OCI-LY7 (cell line): ENCODE measurements around the gene PPP2R5C. TPM values are rescaled to one million over a fixed set of nuclear protein-coding genes. Genes with fewer than 3 reads are reported as not detected.

Source experiments
- BruUV-seq: library from RNA; stranded (reverse); fragments of 400-500 nt; replicated peaks from 2 replicates; lab custom pipeline; 2021; lab: Mats Ljungman, UMichigan
- CTCF ChIA-PET: fragments of 300-600 bp; sonication (Branson Sonifier 250); formaldehyde crosslinking; loops from one replicate; lab custom pipeline; 2022; ENCODE audit warnings: antibody characterized with exemption; ENCODE audit not compliant: unreplicated experiment; lab: Charles Lee
- POLR2A ChIA-PET: fragments of 300-600 bp; sonication (Branson Sonifier 250); formaldehyde crosslinking; loops from one replicate; lab custom pipeline; 2022; ENCODE audit warnings: antibody characterized with exemption; lab: Charles Lee
- DNase-seq: peaks from one replicate; pipeline ENCODE4 v3.0.0-alpha.2; 2015; ENCODE audit warnings: low spot score
- H2AFZ ChIP-seq: fragments of 200-600 bp; sonication (generic), shearing (Covaris generic); 2 replicates; pipeline ENCODE4 v1.6.1; 2014; ENCODE audit warnings: mild to moderate bottlenecking, antibody characterized with exemption, low read length, moderate library complexity
- H3K27ac ChIP-seq: fragments of 200-600 bp; sonication (generic); 2 replicates; pipeline ENCODE4 v1.5.1; 2014; ENCODE audit warnings: mixed run types, low read depth, mild to moderate bottlenecking, moderate library complexity, low read length, inconsistent platforms; ENCODE audit not compliant: poor library complexity, severe bottlenecking
- H3K36me3 ChIP-seq: fragments of 200-600 bp; sonication (generic); 2 replicates; pipeline ENCODE4 v1.6.1; 2014; ENCODE audit warnings: mild to moderate bottlenecking, antibody characterized with exemption, low read length, moderate library complexity, mixed read lengths; ENCODE audit not compliant: insufficient read depth
- H3K4me1 ChIP-seq: fragments of 200-600 bp; sonication (generic); 2 replicates; pipeline ENCODE4 v1.5.1; 2014; ENCODE audit warnings: mild to moderate bottlenecking, low read length; ENCODE audit not compliant: insufficient read depth, poor library complexity, severe bottlenecking
- H3K4me2 ChIP-seq: fragments of 200-600 bp; sonication (generic); 2 replicates; pipeline ENCODE4 v1.6.1; 2014; ENCODE audit warnings: mild to moderate bottlenecking, low read length
- H3K4me3 ChIP-seq: fragments of 200-600 bp; sonication (generic); 2 replicates; pipeline ENCODE4 v1.5.1; 2014; ENCODE audit warnings: mild to moderate bottlenecking, low read depth, low read length; ENCODE audit not compliant: poor library complexity, severe bottlenecking
- H3K79me2 ChIP-seq: fragments of 200-600 bp; sonication (generic); 2 replicates; pipeline ENCODE4 v1.6.1; 2016; ENCODE audit warnings: low read depth, mild to moderate bottlenecking, low read length, moderate library complexity, mixed read lengths; ENCODE audit not compliant: insufficient read depth
- H3K9me2 ChIP-seq: fragments of 200-600 bp; sonication (generic); 2 replicates; pipeline ENCODE4 v1.6.1; 2016; ENCODE audit warnings: mild to moderate bottlenecking, low read length, mixed read lengths; ENCODE audit not compliant: insufficient read depth
- H3K9me3 ChIP-seq: fragments of 200-600 bp; sonication (generic); 2 replicates; pipeline ENCODE4 v1.6.1; 2014; ENCODE audit warnings: mild to moderate bottlenecking, mixed run types, low read length, mixed read lengths
- H4K20me1 ChIP-seq: fragments of 200-600 bp; sonication (generic); 2 replicates; pipeline ENCODE4 v1.6.1; 2014; ENCODE audit warnings: mild to moderate bottlenecking, antibody characterized with exemption, low read length, moderate library complexity, mixed read lengths; ENCODE audit not compliant: insufficient read depth
- CTCF ChIP-seq: fragments of 200-600 bp; sonication (generic); conservative IDR thresholded peaks from 2 replicates; pipeline ENCODE4 v1.5.1; 2014; ENCODE audit warnings: mild to moderate bottlenecking, antibody characterized with exemption, low read length, moderate library complexity, mixed read lengths
- EZH2phosphoT487 ChIP-seq: fragments of 200-600 bp; sonication (generic); IDR thresholded peaks from 2 replicates; pipeline ENCODE4 v1.6.1; 2018; ENCODE audit warnings: low read depth, borderline replicate concordance, mild to moderate bottlenecking, mixed run types, antibody characterized with exemption, low read length, moderate library complexity, mixed read lengths
- intact Hi-C: fragments of 100-400 bp; cut with micrococcal nuclease; formaldehyde crosslinking; loops from one replicate; pipeline ENCODE4 v1.10.0; 2022; ENCODE audit not compliant: unreplicated experiment
- total RNA-seq, 2 experiments: library from RNA; depleted of rRNA in 1 of 2; stranded (reverse); fragments of >200 nt in 1 of 2; shearing (Covaris generic) in 1 of 2; gene quantifications; 2 replicates each; pipeline ENCODE4 v1.2.3, GENCODE V29; 2014 to 2022

The PPP2R5C gene
- total RNA-seq, 2 experiments from 2014 or later, result 161 to 236 TPM

- H3K27ac ChIP-seq, result no peak overlapping the region
- no peak for DNase-seq
These were observed 47.7 kb upstream of the PPP2R5C start for GRCh38 chr14:101713621-101714349.

GRCh38 chr14:101714394-101714793 is 47.1 kb upstream of the PPP2R5C start:
- no peaks in the 10 kb centered on the region for H3K79me2 ChIP-seq
- H3K4me3 ChIP-seq, result no peak overlapping the region
- POLR2A ChIA-PET, result interaction anchor here (0.6 to 1.0 kb wide), 3 partner anchors 17 to 614 kb away, joined by 3 to 5 read pairs (median 4); no protein-coding TSS in a partner anchor
- no peak overlapping the region for H3K4me2 ChIP-seq
- H3K36me3 ChIP-seq, result no peaks in the 10 kb centered on the region
- H4K20me1 ChIP-seq, result no peaks in the 10 kb centered on the region
- DNase-seq, result no peak
- TF ChIP-seq CTCF (no peak), EZH2phosphoT487 (no peak)
- H3K4me1 ChIP-seq, result no peaks in the 10 kb centered on the region
- no peak overlapping the region for H3K27ac ChIP-seq
- no TSS peak for BruUV-seq
- no peaks in the 10 kb centered on the region for H3K9me2 ChIP-seq
- no peak overlapping the region for H2AFZ ChIP-seq
- H3K9me3 ChIP-seq, result no peaks in the 10 kb centered on the region
- CTCF ChIA-PET, result no interaction called here
- intact Hi-C loops, result no loop called here

More at GRCh38 chr14:101713621-101714349, 47.7 kb upstream of the PPP2R5C start:
- H3K36me3 ChIP-seq, result no peaks in the 10 kb centered on the region
- no peaks in the 10 kb centered on the region for H4K20me1 ChIP-seq
- BruUV-seq, result no TSS peak
- H3K9me2 ChIP-seq, result no peaks in the 10 kb centered on the region
- H3K79me2 ChIP-seq, result no peaks in the 10 kb centered on the region
- no peak overlapping the region for H3K4me3 ChIP-seq
- POLR2A ChIA-PET, result interaction anchor here (1.0 kb wide), 1 partner anchor 17 kb away, joined by 4 read pairs; no protein-coding TSS in a partner anchor
- no peaks in the 10 kb centered on the region for H3K4me1 ChIP-seq
- no peak for TF ChIP-seq EZH2phosphoT487
- TF ChIP-seq CTCF, result no peak
- no peak overlapping the region for H3K4me2 ChIP-seq
- intact Hi-C loops, result no loop called here
- no peak overlapping the region for H2AFZ ChIP-seq
- CTCF ChIA-PET, result no interaction called here
- no peaks in the 10 kb centered on the region for H3K9me3 ChIP-seq
